A204.1 (cell line): ENCODE measurements around the gene TCTN3.
"Not testable (repeated sequence)": the region's sequence is repeated elsewhere in the genome, so short reads cannot be mapped to it uniquely, and the experiment has no call there.

Source experiments
- FAIRE-seq: peaks from 2 replicates; lab custom pipeline; 2012; peaks lifted over from hg19 to GRCh38; lab: Jason Lieb, UNC

Gene TCTN3

DNA sequence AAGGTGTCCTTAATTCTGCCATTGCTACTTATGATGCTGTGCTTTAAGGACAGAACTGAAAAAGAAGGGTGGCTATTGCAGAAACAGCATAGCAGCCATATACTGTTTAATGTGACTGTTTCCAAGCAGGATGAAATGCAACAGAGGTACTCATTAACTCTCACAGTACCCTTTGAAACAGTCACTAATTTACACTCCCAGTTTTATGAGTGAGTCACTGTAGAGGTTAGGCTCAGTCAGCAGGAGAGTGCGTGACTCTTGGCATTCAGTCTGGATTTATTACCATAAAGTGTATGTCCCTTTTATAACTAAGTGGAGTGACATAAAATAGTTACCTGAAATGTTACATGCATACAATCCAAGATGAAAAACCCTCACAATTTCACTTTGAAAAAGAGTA is 64.9 kb downstream of the TCTN3 start:
- no peak for FAIRE-seq

- no peak for FAIRE-seq
Measured at GRCh38 chr10:95626500-95626899, 67.2 kb downstream of the TCTN3 start.

GRCh38 chr10:95620415-95620814 is 73.3 kb downstream of the TCTN3 start:
- FAIRE-seq = not testable (repeated sequence)

GRCh38 chr10:95618101-95618500 is 75.6 kb downstream of the TCTN3 start:
- FAIRE-seq = no peak

GRCh38 chr10:95616446-95616845 is 77.3 kb downstream of the TCTN3 start:
- FAIRE-seq = no peak
